SK-N-SH (cell line): ENCODE results near the gene LIMK1. TPM values are rescaled to one million over a fixed set of nuclear protein-coding genes. Genes with fewer than 3 reads are reported as not detected.

Source experiments
- CTCF ChIA-PET: fragments of 300-600, 350-600 bp; formaldehyde crosslinking; extraction: SDS; loops from one replicate; lab custom pipeline; 2021; lab: Yijun Ruan, JAX
- POLR2A ChIA-PET: fragments of 350-600 bp; sonication (Branson Sonifier 250); formaldehyde crosslinking; extraction: SDS; loops from one replicate; lab custom pipeline; 2020; ENCODE audit warnings: antibody characterized with exemption, inconsistent platforms; lab: Yijun Ruan, JAX
- DNase-seq: peaks from one replicate; pipeline ENCODE4 v3.0.0; 2012
- H2AFZ ChIP-seq: fragments of 200-600 bp; sonication (generic); 2 replicates; pipeline ENCODE4 v1.8.1; 2016; ENCODE audit warnings: antibody characterized with exemption, mild to moderate bottlenecking, low read depth
- H3F3A ChIP-seq: fragments of 200-600 bp; sonication (generic); replicated peaks from 2 replicates; pipeline ENCODE3; 2016; ENCODE audit warnings: antibody characterized with exemption, mild to moderate bottlenecking; ENCODE audit not compliant: insufficient read depth
- H3K27ac ChIP-seq, 2 experiments: fragments of 200-500 bp in 1 of 2; fragments of 200-600 bp in 1 of 2; sonication (Bioruptor generic) in 1 of 2; sonication (generic), shearing (Covaris generic) in 1 of 2; 2 replicates each; pipeline versions ENCODE4 v1.5.1 to v1.6.1; 2014 to 2016; ENCODE audit warnings: low read depth in 2 of 2, inconsistent platforms in 1 of 2, low read length in 1 of 2, mild to moderate bottlenecking in 1 of 2, mixed read lengths in 1 of 2
- H3K27me3 ChIP-seq: fragments of 200-600 bp; sonication (generic), shearing (Covaris generic); 2 replicates; pipeline ENCODE4 v1.6.1; 2016; ENCODE audit warnings: mixed run types; ENCODE audit not compliant: insufficient read depth
- H3K36me3 ChIP-seq, 2 experiments: fragments of 200-500 bp in 1 of 2; fragments of 200-600 bp in 1 of 2; sonication (Bioruptor generic) in 1 of 2; sonication (generic) in 1 of 2; replicated peaks in 1 of 2; 2 replicates each; pipeline versions ENCODE3 to v1.5.1; 2014 to 2016; ENCODE audit warnings: low read length in 1 of 2, mild to moderate bottlenecking in 1 of 2; ENCODE audit not compliant: insufficient read depth in 2 of 2, control insufficient read depth in 1 of 2
- H3K4me1 ChIP-seq, 2 experiments: fragments of 200-500 bp in 1 of 2; fragments of 200-600 bp in 1 of 2; sonication (Bioruptor generic) in 1 of 2; sonication (generic), shearing (Covaris generic) in 1 of 2; 2 replicates each; pipeline versions ENCODE4 v1.5.1 to v1.6.1; 2014 to 2016; ENCODE audit warnings: low read depth in 1 of 2, low read length in 1 of 2, mixed run types in 1 of 2; ENCODE audit not compliant: insufficient read depth in 2 of 2, control insufficient read depth in 1 of 2
- H3K4me2 ChIP-seq: fragments of 200-600 bp; sonication (generic), shearing (Covaris generic); 2 replicates; pipeline ENCODE4 v1.6.1; 2017; ENCODE audit warnings: mixed run types
- H3K4me3 ChIP-seq, 2 experiments: fragments of 200-500 bp in 1 of 2; fragments of 200-600 bp in 1 of 2; sonication (Bioruptor generic) in 1 of 2; sonication (generic), shearing (Covaris generic) in 1 of 2; 2 replicates each; pipeline versions ENCODE4 v1.5.1 to v1.8.1; 2014 to 2016; ENCODE audit warnings: low read depth in 2 of 2, inconsistent platforms in 1 of 2, low read length in 1 of 2, mild to moderate bottlenecking in 1 of 2, mixed read lengths in 1 of 2, moderate library complexity in 1 of 2
- H3K79me2 ChIP-seq: fragments of 200-600 bp; sonication (generic); 2 replicates; pipeline ENCODE4 v1.8.1; 2017; ENCODE audit warnings: mild to moderate bottlenecking; ENCODE audit not compliant: insufficient read depth
- H3K9ac ChIP-seq: fragments of 200-600 bp; sonication (generic); 2 replicates; pipeline ENCODE4 v1.6.1; 2017; ENCODE audit warnings: mixed run types
- H3K9me2 ChIP-seq: fragments of 200-600 bp; sonication (generic); 2 replicates; pipeline ENCODE4 v1.6.1; 2017; ENCODE audit warnings: mixed run types
- H3K9me3 ChIP-seq: fragments of 200-600 bp; sonication (generic); 2 replicates; pipeline ENCODE4 v1.6.1; 2017; ENCODE audit warnings: mixed run types, mild to moderate bottlenecking, moderate library complexity
- H4K20me1 ChIP-seq: fragments of 200-600 bp; sonication (generic); 2 replicates; pipeline ENCODE4 v1.6.1; 2017; ENCODE audit warnings: mild to moderate bottlenecking, mixed run types; ENCODE audit not compliant: insufficient read depth
- ELF1 ChIP-seq: IDR thresholded peaks from 2 replicates; pipeline ENCODE4 v1.4.0; 2012
- EP300 ChIP-seq, 2 experiments: IDR thresholded peaks; 2 replicates each; pipeline versions ENCODE4 v1.4.0 to v1.6.1; 2012; ENCODE audit warnings: borderline replicate concordance in 1 of 2, low read depth in 1 of 2, low read length in 1 of 2
- GATA2 ChIP-seq: sonication (generic); formaldehyde crosslinking; IDR thresholded peaks from 2 replicates; pipeline ENCODE4 v1.5.0; 2020; ENCODE audit warnings: mild to moderate bottlenecking, missing genetic modification reagents
- IRF3 ChIP-seq: fragments of 150-350 bp; IDR thresholded peaks from 2 replicates; pipeline ENCODE4 v1.6.1; 2016; ENCODE audit warnings: mild to moderate bottlenecking, low read depth, low read length
- JUND ChIP-seq: IDR thresholded peaks from 2 replicates; pipeline ENCODE4 v1.4.0; 2012
- MEF2A ChIP-seq: IDR thresholded peaks from 2 replicates; pipeline ENCODE4 v1.4.0; 2012; ENCODE audit warnings: low read depth, borderline replicate concordance
- MXI1 ChIP-seq: IDR thresholded peaks from 2 replicates; pipeline ENCODE4 v1.6.1; 2012; ENCODE audit warnings: mild to moderate bottlenecking, low read depth, low read length, improper control_type of control experiment
- NFIC ChIP-seq: IDR thresholded peaks from 2 replicates; pipeline ENCODE4 v1.4.0; 2012; ENCODE audit warnings: borderline replicate concordance
- NRF1 ChIP-seq: IDR thresholded peaks from 2 replicates; pipeline ENCODE4 v1.6.1; 2012; ENCODE audit warnings: low read depth, mild to moderate bottlenecking, low read length
- PBX3 ChIP-seq: IDR thresholded peaks from 2 replicates; pipeline ENCODE4; 2012
- POLR2AphosphoS5 ChIP-seq: IDR thresholded peaks from 2 replicates; pipeline ENCODE4 v1.6.1; 2012; ENCODE audit warnings: low read depth, low read length
- RCOR1 ChIP-seq: fragments of 150-350 bp; IDR thresholded peaks from 2 replicates; pipeline ENCODE4 v1.6.1; 2017; ENCODE audit warnings: antibody characterized with exemption, low read length
- REST ChIP-seq: IDR thresholded peaks from 2 replicates; pipeline ENCODE4 v1.6.1; 2012; ENCODE audit warnings: mild to moderate bottlenecking, low read depth, low read length, moderate library complexity
- SMC3 ChIP-seq: IDR thresholded peaks from 2 replicates; pipeline ENCODE4 v1.6.1; 2012; ENCODE audit warnings: low read depth, low read length, improper control_type of control experiment
- TEAD4 ChIP-seq: IDR thresholded peaks from 2 replicates; pipeline ENCODE4 v1.4.0; 2012; ENCODE audit warnings: mild to moderate bottlenecking, borderline replicate concordance; ENCODE audit not compliant: insufficient read depth
- ZBTB33 ChIP-seq: IDR thresholded peaks from 2 replicates; pipeline ENCODE4 v1.4.0; 2012; ENCODE audit warnings: low read depth, borderline replicate concordance
- WGBS: methylation state at CpG from one replicate; pipeline ENCODE4 v1.1.6; 2017; ENCODE audit warnings: low lambda C conversion rate; 5-methylcytosine and 5-hydroxymethylcytosine counted together
- polyA plus RNA-seq, 3 experiments: library from polyadenylated mRNA; depleted of rRNA; stranded (reverse); fragments of >200 nt; gene quantifications; 2 replicates each; pipeline ENCODE4 v1.2.3, GENCODE V29; 2012

Gene LIMK1
- polyA plus RNA-seq, 1 of the 3 experiments (the other 2 are of a cell fraction), result 86.6 TPM

- no peaks in the 10 kb centered on the region for H4K20me1 ChIP-seq
- H3K4me2 ChIP-seq, result no peak overlapping the region
- no peak overlapping the region for H3K4me3 ChIP-seq
- H3K9me2 ChIP-seq, result no peaks in the 10 kb centered on the region
- H3F3A ChIP-seq, result no peaks in the 10 kb centered on the region
- peaks cover 6 to 12% of the 10 kb centered on the region in 2 experiments for H3K4me1 ChIP-seq
- ChIA-PET POLR2A (no interaction called here), CTCF (no interaction called here)
- no peak overlapping the region for H2AFZ ChIP-seq
- no peaks in the 10 kb centered on the region for H3K27me3 ChIP-seq
- 72% methylated on average over 2 of the region's 2 CpGs for WGBS
- H3K79me2 ChIP-seq, result no peaks in the 10 kb centered on the region
- H3K9ac ChIP-seq, result no peak overlapping the region
- no peak for DNase-seq
- no peaks in the 10 kb centered on the region for H3K9me3 ChIP-seq
- H3K36me3 ChIP-seq, result no peaks in the 10 kb centered on the region
- TF ChIP-seq JUND (no peak), SMC3 (no peak), POLR2AphosphoS5 (no peak), ZBTB33 (no peak), NFIC (no peak), ELF1 (no peak), MEF2A (no peak), MXI1 (no peak), REST (no peak), NRF1 (no peak), IRF3 (no peak), PBX3 (no peak), RCOR1 (no peak), TEAD4 (no peak), EP300 (IDR thresholded peaks at IDR 0.05; ENCODE audit: borderline replicate concordance in 1 of 2, low read depth in 1 of 2, low read length in 1 of 2) (no peak), GATA2 (no peak)
- no peak overlapping the region for H3K27ac ChIP-seq
These were observed 34.5 kb upstream of the LIMK1 start for GRCh38 chr7:74048999-74049599.
